MM.1S (cell line): ENCODE measurements around the gene ANO2.

Experiments used
- EZH2 ChIP-seq: fragments of 300-600 bp; sonication (generic); optimal IDR thresholded peaks from 2 replicates; pipeline ENCODE3; 2017; ENCODE audit warnings: low read depth, mild to moderate bottlenecking, antibody characterized with exemption, low read length, mixed read lengths
- EZH2phosphoT487 ChIP-seq: fragments of 300-600 bp; sonication (generic); IDR thresholded peaks from 2 replicates; pipeline ENCODE4 v1.6.1; 2018; ENCODE audit warnings: antibody characterized with exemption, low read length
- TF ChIP-seq, protein P1 (sequence below): fragments of 300-600 bp; sonication (generic); IDR thresholded peaks from 2 replicates; pipeline ENCODE4 v1.5.1; 2016; ENCODE audit warnings: antibody characterized with exemption, low read length, mixed read lengths

DNA sequence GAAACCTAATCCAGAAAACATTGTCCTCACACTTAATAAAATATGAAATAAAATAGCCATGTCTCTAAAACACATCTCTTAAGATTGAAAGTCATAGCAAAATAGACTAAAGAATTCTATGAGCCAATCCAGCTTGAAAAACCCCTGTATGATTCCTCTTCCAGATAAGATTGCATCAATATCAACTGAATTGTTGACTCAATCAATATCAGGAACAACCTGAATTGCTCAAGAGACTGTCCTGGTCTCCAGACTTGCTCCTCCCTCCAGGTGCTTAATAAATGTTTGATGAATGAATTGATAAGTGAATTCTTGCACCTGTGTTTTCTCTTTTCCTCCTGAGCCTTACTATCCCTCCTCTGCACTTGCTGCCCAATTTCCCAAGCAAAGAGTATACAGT, 351.1 kb downstream of the ANO2 start:
- TF ChIP-seq, protein P1, sequence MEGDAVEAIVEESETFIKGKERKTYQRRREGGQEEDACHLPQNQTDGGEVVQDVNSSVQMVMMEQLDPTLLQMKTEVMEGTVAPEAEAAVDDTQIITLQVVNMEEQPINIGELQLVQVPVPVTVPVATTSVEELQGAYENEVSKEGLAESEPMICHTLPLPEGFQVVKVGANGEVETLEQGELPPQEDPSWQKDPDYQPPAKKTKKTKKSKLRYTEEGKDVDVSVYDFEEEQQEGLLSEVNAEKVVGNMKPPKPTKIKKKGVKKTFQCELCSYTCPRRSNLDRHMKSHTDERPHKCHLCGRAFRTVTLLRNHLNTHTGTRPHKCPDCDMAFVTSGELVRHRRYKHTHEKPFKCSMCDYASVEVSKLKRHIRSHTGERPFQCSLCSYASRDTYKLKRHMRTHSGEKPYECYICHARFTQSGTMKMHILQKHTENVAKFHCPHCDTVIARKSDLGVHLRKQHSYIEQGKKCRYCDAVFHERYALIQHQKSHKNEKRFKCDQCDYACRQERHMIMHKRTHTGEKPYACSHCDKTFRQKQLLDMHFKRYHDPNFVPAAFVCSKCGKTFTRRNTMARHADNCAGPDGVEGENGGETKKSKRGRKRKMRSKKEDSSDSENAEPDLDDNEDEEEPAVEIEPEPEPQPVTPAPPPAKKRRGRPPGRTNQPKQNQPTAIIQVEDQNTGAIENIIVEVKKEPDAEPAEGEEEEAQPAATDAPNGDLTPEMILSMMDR, result no peak
- no peak for TF ChIP-seq EZH2phosphoT487
- no peak for TF ChIP-seq EZH2
